Osteocyte (in vitro differentiated cells): ENCODE measurements around the gene ZNF605. TPM values are rescaled to one million over a fixed set of nuclear protein-coding genes. Genes with fewer than 3 reads are reported as not detected.
A peak's percentile ranks its signal among the peaks of the same experiment; 100 is the strongest.

Experiments
- DNase-seq: peaks from one replicate; pipeline ENCODE4 v3.0.0; 2021; ENCODE audit warnings: mixed read lengths; ENCODE audit not compliant: unreplicated experiment; ENCODE audit errors: extremely low spot score
- H3K27ac Mint-ChIP-seq: one replicate; pipeline ENCODE4 v1.8.0; 2021; ENCODE audit warnings: mild to moderate bottlenecking, mixed read lengths; ENCODE audit not compliant: unreplicated experiment
- H3K27me3 Mint-ChIP-seq: one replicate; pipeline ENCODE4 v1.8.0; 2021; ENCODE audit warnings: mixed read lengths; ENCODE audit not compliant: unreplicated experiment
- H3K36me3 Mint-ChIP-seq: one replicate; pipeline ENCODE4 v1.8.0; 2021; ENCODE audit warnings: mixed read lengths; ENCODE audit not compliant: unreplicated experiment
- H3K4me1 Mint-ChIP-seq: one replicate; pipeline ENCODE4 v1.8.0; 2021; ENCODE audit warnings: mixed read lengths; ENCODE audit not compliant: unreplicated experiment
- H3K4me3 Mint-ChIP-seq: one replicate; pipeline ENCODE4 v1.8.0; 2021; ENCODE audit warnings: mild to moderate bottlenecking, moderate library complexity, mixed read lengths; ENCODE audit not compliant: unreplicated experiment
- H3K9me3 Mint-ChIP-seq: one replicate; pipeline ENCODE4 v1.8.0; 2021; ENCODE audit warnings: mixed read lengths; ENCODE audit not compliant: unreplicated experiment
- CTCF ChIP-seq: fragments of 200-600 bp; sonication (generic); IDR thresholded peaks from 2 replicates; pipeline ENCODE4 v1.5.0; 2021; ENCODE audit warnings: antibody characterized with exemption, mild to moderate bottlenecking, moderate library complexity
- total RNA-seq: library from RNA; stranded (reverse); gene quantifications from 2 replicates; pipeline ENCODE4 v1.2.1, GENCODE V29; 2021

Gene ZNF605
- total RNA-seq, 1 donor from 2014 or later, result 17.8 TPM

DNA sequence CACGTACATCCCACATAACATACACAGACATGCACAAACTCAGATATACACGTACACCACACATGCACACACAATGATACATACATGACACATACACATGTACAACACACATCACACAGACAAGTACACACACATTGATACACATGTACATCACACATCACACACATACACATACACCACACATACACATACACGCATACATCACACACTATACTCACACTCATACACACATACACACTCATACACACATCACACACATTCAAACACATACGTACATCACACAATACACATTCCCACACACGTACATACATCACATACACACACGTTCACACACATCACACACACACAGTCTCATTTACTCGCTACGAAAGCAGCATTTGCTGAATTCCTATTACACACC lies 4.5 kb downstream of the ZNF605 start:
- H3K36me3 Mint-ChIP-seq, result peaks cover 45% of the 10 kb centered on the region

DNA sequence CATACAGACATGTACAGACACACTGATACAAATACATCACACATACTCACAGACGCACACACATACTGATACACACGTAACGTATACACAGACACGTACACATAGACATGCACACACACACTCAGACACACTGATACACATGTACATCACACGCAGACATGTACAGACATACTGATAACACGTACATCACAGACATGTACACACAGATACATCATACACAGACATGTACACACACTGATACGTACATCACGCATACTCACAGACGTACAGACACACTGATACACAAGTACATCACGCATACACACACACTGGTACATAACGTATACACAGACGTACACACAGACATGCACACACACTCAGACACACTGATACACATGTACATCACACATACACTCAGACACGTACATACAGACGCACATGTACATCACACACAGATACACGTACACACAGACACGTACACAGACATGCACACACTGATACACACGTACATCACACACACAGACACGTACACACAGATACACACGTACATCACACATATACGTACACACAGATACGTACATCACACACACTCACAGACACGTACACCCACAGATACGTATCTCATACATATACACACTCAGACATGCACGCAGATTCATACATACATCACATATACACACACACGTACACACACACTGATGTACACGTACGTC lies 5.1 kb downstream of the ZNF605 start:
- H3K27ac Mint-ChIP-seq, result no peak overlapping the region
- no peak for DNase-seq
- TF ChIP-seq CTCF, result no peak
- H3K4me1 Mint-ChIP-seq, result peaks cover 14% of the 10 kb centered on the region
- H3K36me3 Mint-ChIP-seq, result peaks cover 50% of the 10 kb centered on the region
- no peak overlapping the region for H3K4me3 Mint-ChIP-seq
- peaks cover 25% of the 10 kb centered on the region for H3K9me3 Mint-ChIP-seq
- no peaks in the 10 kb centered on the region for H3K27me3 Mint-ChIP-seq

More for the DNA sequence above, 4.5 kb downstream of the ZNF605 start:
- no peak overlapping the region for H3K27ac Mint-ChIP-seq
- DNase-seq, result no peak
- no peak for TF ChIP-seq CTCF
- no peaks in the 10 kb centered on the region for H3K27me3 Mint-ChIP-seq
- peaks cover 21% of the 10 kb centered on the region for H3K4me1 Mint-ChIP-seq
- H3K9me3 Mint-ChIP-seq, result peaks cover 22% of the 10 kb centered on the region
- H3K4me3 Mint-ChIP-seq, result no peak overlapping the region

DNA sequence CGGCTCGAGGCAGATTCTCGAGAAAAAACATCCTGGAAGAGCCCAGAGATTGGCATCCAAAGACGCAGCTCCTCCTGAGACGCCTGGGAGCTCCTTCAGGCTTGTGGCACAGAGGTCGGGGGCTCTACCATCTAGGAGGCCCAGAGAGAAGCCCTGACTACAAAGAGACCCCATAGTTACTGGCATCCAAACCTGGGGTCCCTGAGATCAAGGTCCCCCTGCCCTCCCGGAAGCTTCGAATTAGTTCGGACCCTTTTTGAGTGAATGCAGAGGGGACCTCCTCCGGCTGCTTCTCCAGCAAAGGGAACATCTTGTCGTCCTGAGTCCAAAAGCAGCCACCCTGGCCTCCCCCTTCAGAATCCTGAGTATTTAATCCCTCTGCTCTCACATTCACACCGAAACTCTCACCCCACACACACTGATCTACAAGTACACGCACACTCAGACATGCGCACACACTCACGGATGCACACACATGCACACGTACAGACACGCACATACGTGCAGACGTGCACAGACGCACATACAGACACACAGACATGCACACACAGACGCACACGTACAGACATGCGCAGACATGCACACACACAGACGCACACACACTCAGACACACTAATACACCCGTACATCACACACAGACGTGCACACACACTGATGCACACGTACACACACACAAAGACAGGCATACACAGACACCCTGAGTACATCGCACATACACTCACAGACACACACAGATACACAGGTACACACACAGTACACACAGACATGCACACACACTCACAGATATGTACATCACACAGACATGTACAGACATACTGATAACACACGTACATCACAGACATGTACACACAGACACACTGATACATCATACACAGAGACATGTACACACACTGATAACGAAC lies 5.9 kb downstream of the ZNF605 start:
- H3K4me3 Mint-ChIP-seq, result no peak overlapping the region
- no peak overlapping the region for H3K27ac Mint-ChIP-seq
- H3K36me3 Mint-ChIP-seq, result peaks cover 57% of the 10 kb centered on the region
- H3K4me1 Mint-ChIP-seq, result peaks cover 10% of the 10 kb centered on the region
- peaks cover 31% of the 10 kb centered on the region for H3K9me3 Mint-ChIP-seq
- DNase-seq, result no peak
- TF ChIP-seq CTCF, result no peak
- no peaks in the 10 kb centered on the region for H3K27me3 Mint-ChIP-seq

DNA sequence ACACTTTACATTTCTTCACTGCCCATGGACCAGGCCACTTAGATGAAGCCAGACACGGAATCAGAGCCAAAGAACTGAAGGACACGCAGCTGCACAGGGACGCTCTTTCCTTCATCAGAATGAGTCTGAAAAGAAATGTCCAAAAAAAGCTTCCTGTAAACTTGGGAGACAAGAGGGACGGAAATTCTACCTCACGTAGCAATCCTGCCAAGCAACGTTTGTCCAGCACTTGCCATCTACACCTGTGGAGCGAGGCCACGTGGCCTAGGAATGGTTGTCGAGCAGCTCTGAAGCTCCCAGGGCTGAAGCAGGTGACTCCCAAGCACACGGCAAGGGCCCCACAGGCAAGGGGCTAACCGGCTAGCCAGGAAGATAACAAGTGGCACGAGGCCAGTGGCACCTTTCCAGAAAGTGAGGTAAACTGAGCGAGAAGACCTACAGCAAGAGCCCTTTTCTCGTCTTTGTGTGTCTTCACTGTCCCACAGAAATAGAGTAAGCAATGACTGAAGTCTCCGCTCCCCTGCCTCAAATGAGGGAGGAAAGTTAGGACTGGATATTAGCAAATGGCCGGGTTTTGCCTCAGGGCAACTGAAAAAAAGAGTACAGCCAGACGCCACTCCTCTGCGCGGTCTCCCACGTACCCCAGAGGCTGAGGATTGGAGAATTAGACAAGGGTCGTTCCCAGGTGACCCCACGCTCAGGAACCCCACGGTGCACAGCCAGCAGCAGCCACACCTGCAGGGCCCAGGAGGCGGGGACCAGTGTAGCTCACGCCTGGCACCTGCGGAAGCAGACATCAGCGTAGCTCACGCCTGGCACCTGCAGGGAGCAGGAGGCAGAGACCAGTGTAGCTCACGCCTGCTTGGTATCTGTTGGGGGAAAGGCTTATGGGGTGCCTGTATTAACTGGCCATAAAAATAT lies 7.7 kb downstream of the ZNF605 start:
- DNase-seq, result peak; percentile 81
- Mint-ChIP-seq H3K27ac (no peak overlapping the region), H3K36me3 (peaks cover 63% of the 10 kb centered on the region), H3K9me3 (peaks cover 37% of the 10 kb centered on the region), H3K4me3 (no peak overlapping the region), H3K4me1 (no peaks in the 10 kb centered on the region), H3K27me3 (no peaks in the 10 kb centered on the region)
- no peak for TF ChIP-seq CTCF
